ENCODE measurements around the gene RECQL5. TPM values are rescaled to one million over a fixed set of nuclear protein-coding genes. Genes with fewer than 3 reads are reported as not detected.

The RECQL5 gene
- total RNA-seq, 6 experiments from 2014 or later, result 18.7 to 22.6 (median 21.2) TPM

DNA sequence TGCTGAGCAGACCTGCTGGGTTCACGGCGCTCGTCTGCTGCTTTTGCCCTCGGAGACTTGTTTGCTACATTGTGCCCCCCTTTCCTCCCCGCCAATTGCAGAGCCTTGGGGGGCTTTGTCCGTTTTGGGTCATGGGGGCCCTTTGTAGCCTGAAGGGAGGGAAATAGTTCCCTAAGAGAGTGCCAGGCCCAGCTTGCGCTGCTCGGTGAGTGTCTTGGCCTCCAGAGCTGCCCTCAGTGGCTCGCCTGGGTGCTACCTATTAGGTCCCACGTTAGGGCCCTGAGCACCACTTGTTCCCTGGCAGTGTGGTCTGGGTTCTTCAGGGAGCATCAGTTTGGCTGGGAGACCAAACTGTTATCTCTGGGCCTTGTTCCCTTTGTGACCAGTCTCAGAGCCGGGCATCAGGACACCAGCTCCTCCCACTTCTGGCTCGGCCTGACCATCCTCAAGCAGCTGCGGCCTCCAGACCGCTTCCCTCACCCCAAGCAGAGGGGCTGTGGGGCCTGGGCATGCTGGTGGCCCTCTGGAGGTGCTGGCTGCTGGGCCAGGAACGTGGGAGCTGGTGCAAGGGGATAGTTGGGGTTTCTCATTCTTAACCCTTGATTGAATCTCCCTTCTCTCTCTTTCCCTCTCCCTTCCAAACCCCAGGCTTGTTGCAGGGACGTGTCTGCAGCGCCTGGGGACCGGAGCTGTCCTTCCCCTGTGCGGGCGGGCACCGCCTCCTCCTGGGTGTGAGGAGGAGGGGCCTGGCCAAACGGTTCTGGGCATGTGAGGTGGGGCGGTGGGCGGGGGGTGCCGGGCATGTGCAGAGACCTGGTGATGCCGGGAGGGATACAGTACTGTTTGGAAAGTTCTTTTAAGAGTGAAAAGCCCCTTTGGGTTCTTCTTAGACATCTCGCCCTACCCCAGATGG, 38.3 kb upstream of the RECQL5 start:
- no peak overlapping the region for H3K4me3 Mint-ChIP-seq
- H3K36me3 Mint-ChIP-seq (ENCODE audit: low read depth), result peaks cover 51% of the 10 kb centered on the region
- H3K9me3 Mint-ChIP-seq, result no peaks in the 10 kb centered on the region
- peaks cover 32% of the 10 kb centered on the region for H3K4me1 Mint-ChIP-seq (ENCODE audit: low read depth)
- DNase-seq, result no peak
- H3K27ac Mint-ChIP-seq, result no peak overlapping the region
- H3K27me3 Mint-ChIP-seq (ENCODE audit: insufficient read depth), result peaks cover 4% of the 10 kb centered on the region
- TF ChIP-seq, protein P1, sequence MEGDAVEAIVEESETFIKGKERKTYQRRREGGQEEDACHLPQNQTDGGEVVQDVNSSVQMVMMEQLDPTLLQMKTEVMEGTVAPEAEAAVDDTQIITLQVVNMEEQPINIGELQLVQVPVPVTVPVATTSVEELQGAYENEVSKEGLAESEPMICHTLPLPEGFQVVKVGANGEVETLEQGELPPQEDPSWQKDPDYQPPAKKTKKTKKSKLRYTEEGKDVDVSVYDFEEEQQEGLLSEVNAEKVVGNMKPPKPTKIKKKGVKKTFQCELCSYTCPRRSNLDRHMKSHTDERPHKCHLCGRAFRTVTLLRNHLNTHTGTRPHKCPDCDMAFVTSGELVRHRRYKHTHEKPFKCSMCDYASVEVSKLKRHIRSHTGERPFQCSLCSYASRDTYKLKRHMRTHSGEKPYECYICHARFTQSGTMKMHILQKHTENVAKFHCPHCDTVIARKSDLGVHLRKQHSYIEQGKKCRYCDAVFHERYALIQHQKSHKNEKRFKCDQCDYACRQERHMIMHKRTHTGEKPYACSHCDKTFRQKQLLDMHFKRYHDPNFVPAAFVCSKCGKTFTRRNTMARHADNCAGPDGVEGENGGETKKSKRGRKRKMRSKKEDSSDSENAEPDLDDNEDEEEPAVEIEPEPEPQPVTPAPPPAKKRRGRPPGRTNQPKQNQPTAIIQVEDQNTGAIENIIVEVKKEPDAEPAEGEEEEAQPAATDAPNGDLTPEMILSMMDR (IDR thresholded peaks at IDR 0.05), result no peak

DNA sequence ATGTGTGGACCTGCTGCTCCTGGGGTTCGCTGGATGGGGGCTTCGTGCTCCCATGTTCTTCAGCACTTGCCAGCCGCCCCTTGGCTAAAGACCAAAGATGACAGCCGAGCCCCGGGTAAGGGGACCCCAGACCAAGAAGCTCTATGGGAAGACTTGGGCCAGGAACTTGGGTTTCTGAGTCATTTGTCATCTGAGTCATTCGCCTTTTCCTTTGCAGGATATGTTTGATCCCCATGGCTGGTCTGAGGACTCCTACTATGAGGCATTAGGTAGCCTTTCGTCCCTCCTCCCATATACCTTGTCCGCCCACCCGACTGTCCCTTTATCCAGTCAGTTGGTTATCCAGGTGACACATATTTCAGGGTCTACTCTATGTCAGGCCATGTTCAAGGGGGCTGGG, 36.6 kb upstream of the RECQL5 start:
- H3K4me1 Mint-ChIP-seq (ENCODE audit: low read depth), result peaks cover 44% of the 10 kb centered on the region
- no peak for DNase-seq
- peak overlapping the region; percentile 53 for H3K27ac Mint-ChIP-seq
- peaks cover 54% of the 10 kb centered on the region for H3K36me3 Mint-ChIP-seq (ENCODE audit: low read depth)
- H3K9me3 Mint-ChIP-seq, result no peaks in the 10 kb centered on the region
- H3K4me3 Mint-ChIP-seq, result no peak overlapping the region
- TF ChIP-seq, protein P1 (IDR thresholded peaks at IDR 0.05), result no peak
- peaks cover 4% of the 10 kb centered on the region for H3K27me3 Mint-ChIP-seq (ENCODE audit: insufficient read depth)

- Mint-ChIP-seq H3K4me1 (ENCODE audit: low read depth) (peaks cover 45% of the 10 kb centered on the region), H3K9me3 (no peaks in the 10 kb centered on the region), H3K27me3 (ENCODE audit: insufficient read depth) (peaks cover 4% of the 10 kb centered on the region; the same call in 1 of the 2 replicates), H3K27ac (peak overlapping the region; percentile 53; the same call in 1 of the 2 replicates), H3K4me3 (no peak overlapping the region), H3K36me3 (ENCODE audit: low read depth) (peaks cover 50% of the 10 kb centered on the region)
- TF ChIP-seq, protein P1 (IDR thresholded peaks at IDR 0.05), result no peak
- no peak for DNase-seq
These were observed 36.2 kb upstream of the RECQL5 start for GRCh38 chr17:75703191-75703590.

DNA sequence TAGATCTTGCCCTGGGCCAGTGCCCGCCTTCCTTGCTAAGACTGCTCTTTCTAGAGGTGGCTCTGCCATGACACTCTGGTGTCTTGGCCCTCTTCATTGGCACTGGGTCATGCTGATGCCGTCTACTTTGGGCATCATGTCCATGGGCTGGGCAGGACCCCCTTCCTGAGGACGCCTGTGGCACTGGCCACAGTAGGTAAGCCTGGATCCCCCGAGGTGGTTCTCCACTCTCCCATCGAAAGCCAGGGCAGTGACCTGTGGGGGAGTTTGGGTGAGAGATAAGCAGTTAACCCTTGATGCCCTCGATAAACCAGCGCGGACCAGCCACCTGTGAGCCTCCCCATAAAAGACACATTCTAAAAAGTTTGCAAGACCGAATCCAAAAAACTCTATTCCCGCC, 34.3 kb upstream of the RECQL5 start:
- Mint-ChIP-seq H3K4me3 (no peak overlapping the region), H3K27ac (peak overlapping the region; percentile 96), H3K9me3 (no peaks in the 10 kb centered on the region), H3K4me1 (ENCODE audit: low read depth) (peaks cover 48% of the 10 kb centered on the region), H3K27me3 (ENCODE audit: insufficient read depth) (no peaks in the 10 kb centered on the region; the same call in 1 of the 2 replicates), H3K36me3 (ENCODE audit: low read depth) (peaks cover 47% of the 10 kb centered on the region)
- DNase-seq, result no peak
- TF ChIP-seq, protein P1 (IDR thresholded peaks at IDR 0.05), result no peak

GRCh38 chr17:75698659-75699058, 31.7 kb upstream of the RECQL5 start:
- no peak for DNase-seq
- no peak overlapping the region for H3K4me3 Mint-ChIP-seq
- H3K27ac Mint-ChIP-seq, result peak overlapping the region; percentile 45; the same call in 1 of the 2 replicates
- peaks cover 3% of the 10 kb centered on the region; the same call in 1 of the 2 replicates for H3K9me3 Mint-ChIP-seq
- TF ChIP-seq, protein P1 (IDR thresholded peaks at IDR 0.05), result no peak
- peaks cover 55% of the 10 kb centered on the region for H3K36me3 Mint-ChIP-seq (ENCODE audit: low read depth)
- H3K27me3 Mint-ChIP-seq (ENCODE audit: insufficient read depth), result no peaks in the 10 kb centered on the region; the same call in 1 of the 2 replicates
- peaks cover 69% of the 10 kb centered on the region for H3K4me1 Mint-ChIP-seq (ENCODE audit: low read depth)

Data from HFFc6 (cell line).